SK-N-SH treated with all-trans-retinoic acid at 6 μM for 48 hours (cell line): ENCODE data around the gene SPC25.

ENCODE experiments used
- ATAC-seq: fragments of 200-7000 bp; cut with Tn5 transposase; 3 replicates; pipeline ENCODE4 v1.9.1; 2020; ENCODE audit warnings: mild to moderate bottlenecking, moderate library complexity
- BACH2 ChIP-seq: fragments of 250-450 bp; sonication (Bioruptor Pico); IDR thresholded peaks from 2 replicates; pipeline ENCODE4 v1.9.0; 2021; ENCODE audit warnings: mild to moderate bottlenecking, borderline replicate concordance
- CSDC2 ChIP-seq: fragments of 250-450 bp; sonication (Bioruptor Pico); IDR thresholded peaks from 2 replicates; pipeline ENCODE4 v1.5.0; 2020; ENCODE audit warnings: mild to moderate bottlenecking, moderate library complexity
- ESRRG ChIP-seq: fragments of 250-450 bp; sonication (Bioruptor Pico); IDR thresholded peaks from 2 replicates; pipeline ENCODE4 v1.6.1; 2021; ENCODE audit warnings: mild to moderate bottlenecking
- GLIS3 ChIP-seq: fragments of 250-450 bp; sonication (Bioruptor Pico); IDR thresholded peaks from 2 replicates; pipeline ENCODE4 v1.5.0; 2020; ENCODE audit warnings: mild to moderate bottlenecking, moderate library complexity
- ISL1 ChIP-seq: fragments of 250-450 bp; sonication (Bioruptor Pico); IDR thresholded peaks from 2 replicates; pipeline ENCODE4 v2.1.2; 2022; ENCODE audit warnings: mild to moderate bottlenecking, moderate library complexity
- OSR1 ChIP-seq: fragments of 250-450 bp; sonication (Bioruptor Pico); IDR thresholded peaks from 2 replicates; pipeline ENCODE4 v1.8.0; 2022; ENCODE audit warnings: moderate library complexity, mild to moderate bottlenecking, inconsistent platforms
- PATZ1 ChIP-seq: fragments of 250-450 bp; sonication (Bioruptor Pico); IDR thresholded peaks from 2 replicates; pipeline ENCODE4 v1.8.0; 2020; ENCODE audit warnings: mild to moderate bottlenecking, moderate library complexity, borderline replicate concordance
- PPARA ChIP-seq: fragments of 250-450 bp; sonication (Bioruptor Pico); IDR thresholded peaks from 2 replicates; pipeline ENCODE4 v1.5.0; 2020; ENCODE audit warnings: mild to moderate bottlenecking, borderline replicate concordance
- RARB ChIP-seq: fragments of 250-450 bp; sonication (Bioruptor Pico); IDR thresholded peaks from 2 replicates; pipeline ENCODE4 v1.8.0; 2021; ENCODE audit warnings: mild to moderate bottlenecking, moderate library complexity
- SNAI2 ChIP-seq: fragments of 250-450 bp; sonication (Bioruptor Pico); IDR thresholded peaks from 2 replicates; pipeline ENCODE4 v1.5.0; 2020; ENCODE audit warnings: mild to moderate bottlenecking, moderate library complexity
- TCF4 ChIP-seq: fragments of 250-450 bp; sonication (Bioruptor Pico); IDR thresholded peaks from 2 replicates; pipeline ENCODE4 v1.8.0; 2021; ENCODE audit warnings: mild to moderate bottlenecking, moderate library complexity, borderline replicate concordance
- TOX ChIP-seq: fragments of 250-450 bp; sonication (Bioruptor Pico); IDR thresholded peaks from 2 replicates; pipeline ENCODE4 v1.8.0; 2021; ENCODE audit warnings: mild to moderate bottlenecking, moderate library complexity, borderline replicate concordance
- ZFP3 ChIP-seq: fragments of 250-450 bp; sonication (Bioruptor Pico); IDR thresholded peaks from 2 replicates; pipeline ENCODE4 v1.5.0; 2020; ENCODE audit warnings: mild to moderate bottlenecking, moderate library complexity
- ZNF565 ChIP-seq: fragments of 450-650 bp; formaldehyde crosslinking; conservative IDR thresholded peaks from 2 replicates; pipeline ENCODE4 v1.5.0; 2020; ENCODE audit warnings: low read depth, mild to moderate bottlenecking, moderate library complexity
- ZNF8 ChIP-seq: fragments of 450-650 bp; formaldehyde crosslinking; IDR thresholded peaks from 2 replicates; pipeline ENCODE4 v1.5.0; 2020; ENCODE audit warnings: mild to moderate bottlenecking, moderate library complexity
- TF ChIP-seq, protein P1 (sequence below): fragments of 250-450 bp; sonication (Bioruptor Pico); IDR thresholded peaks from 2 replicates; pipeline ENCODE4 v1.5.0; 2020; ENCODE audit warnings: mild to moderate bottlenecking, moderate library complexity

SPC25 gene

DNA sequence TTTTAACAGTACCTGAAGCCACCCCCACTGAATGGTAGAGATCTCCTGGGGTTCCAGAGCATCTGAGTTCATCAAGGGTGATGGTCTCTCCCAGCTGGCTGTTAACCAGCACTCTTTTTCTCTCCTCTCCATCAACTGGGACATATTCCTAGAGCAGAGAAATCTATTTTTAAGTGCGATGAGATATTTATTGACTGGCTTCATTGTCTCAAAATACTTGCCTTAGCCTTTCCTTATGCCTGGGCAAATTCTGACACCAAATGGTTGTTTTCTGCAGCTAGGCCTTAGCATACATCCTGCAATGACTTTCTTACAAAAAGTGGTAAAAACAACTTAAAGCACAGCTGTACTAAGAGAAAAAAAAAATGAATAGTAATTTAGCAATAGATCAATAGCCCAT, 68.2 kb downstream of the SPC25 start:
- no peak for TF ChIP-seq GLIS3 (CRISPR knock-in tag)
- no peak for TF ChIP-seq SNAI2 (CRISPR knock-in tag)
- no peak for TF ChIP-seq ZFP3 (CRISPR knock-in tag)
- TF ChIP-seq PATZ1 (CRISPR knock-in tag), result no peak
- no peak for TF ChIP-seq PPARA (CRISPR knock-in tag)
- TF ChIP-seq BACH2 (CRISPR knock-in tag), result no peak
- TF ChIP-seq CSDC2 (CRISPR knock-in tag), result no peak
- TF ChIP-seq ZNF565 (CRISPR knock-in tag), result no peak
- TF ChIP-seq, protein P1, sequence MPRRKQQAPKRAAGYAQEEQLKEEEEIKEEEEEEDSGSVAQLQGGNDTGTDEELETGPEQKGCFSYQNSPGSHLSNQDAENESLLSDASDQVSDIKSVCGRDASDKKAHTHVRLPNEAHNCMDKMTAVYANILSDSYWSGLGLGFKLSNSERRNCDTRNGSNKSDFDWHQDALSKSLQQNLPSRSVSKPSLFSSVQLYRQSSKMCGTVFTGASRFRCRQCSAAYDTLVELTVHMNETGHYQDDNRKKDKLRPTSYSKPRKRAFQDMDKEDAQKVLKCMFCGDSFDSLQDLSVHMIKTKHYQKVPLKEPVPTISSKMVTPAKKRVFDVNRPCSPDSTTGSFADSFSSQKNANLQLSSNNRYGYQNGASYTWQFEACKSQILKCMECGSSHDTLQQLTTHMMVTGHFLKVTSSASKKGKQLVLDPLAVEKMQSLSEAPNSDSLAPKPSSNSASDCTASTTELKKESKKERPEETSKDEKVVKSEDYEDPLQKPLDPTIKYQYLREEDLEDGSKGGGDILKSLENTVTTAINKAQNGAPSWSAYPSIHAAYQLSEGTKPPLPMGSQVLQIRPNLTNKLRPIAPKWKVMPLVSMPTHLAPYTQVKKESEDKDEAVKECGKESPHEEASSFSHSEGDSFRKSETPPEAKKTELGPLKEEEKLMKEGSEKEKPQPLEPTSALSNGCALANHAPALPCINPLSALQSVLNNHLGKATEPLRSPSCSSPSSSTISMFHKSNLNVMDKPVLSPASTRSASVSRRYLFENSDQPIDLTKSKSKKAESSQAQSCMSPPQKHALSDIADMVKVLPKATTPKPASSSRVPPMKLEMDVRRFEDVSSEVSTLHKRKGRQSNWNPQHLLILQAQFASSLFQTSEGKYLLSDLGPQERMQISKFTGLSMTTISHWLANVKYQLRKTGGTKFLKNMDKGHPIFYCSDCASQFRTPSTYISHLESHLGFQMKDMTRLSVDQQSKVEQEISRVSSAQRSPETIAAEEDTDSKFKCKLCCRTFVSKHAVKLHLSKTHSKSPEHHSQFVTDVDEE (CRISPR knock-in tag), result no peak
- TF ChIP-seq ESRRG (CRISPR knock-in tag), result no peak
- no peak for ATAC-seq

DNA sequence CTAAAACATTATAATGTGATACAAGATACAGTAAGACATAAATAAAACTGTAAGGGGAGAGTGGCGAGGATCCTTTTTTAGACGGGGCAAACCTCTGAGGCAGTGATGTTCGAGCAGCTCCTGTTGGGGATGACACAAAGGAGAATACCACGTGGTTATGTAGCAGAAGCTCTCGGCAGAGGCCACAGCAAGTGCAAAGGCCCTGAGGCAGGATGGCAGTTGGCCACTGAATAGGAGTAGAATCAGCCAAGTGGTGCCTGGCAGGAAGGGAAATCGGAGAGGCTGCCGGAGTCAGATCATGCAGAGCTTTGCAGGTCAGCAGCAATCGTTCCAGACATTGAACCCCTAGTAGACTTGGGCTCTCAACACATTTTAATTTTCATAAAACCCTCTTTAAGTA, 68.7 kb downstream of the SPC25 start:
- no peak for TF ChIP-seq RARB (CRISPR knock-in tag)
- no peak for TF ChIP-seq ZNF8 (CRISPR knock-in tag)
- no peak for TF ChIP-seq CSDC2 (CRISPR knock-in tag)
- no peak for TF ChIP-seq TOX (CRISPR knock-in tag)
- no peak for TF ChIP-seq GLIS3 (CRISPR knock-in tag)
- TF ChIP-seq TCF4 (CRISPR knock-in tag), result no peak
- TF ChIP-seq PPARA (CRISPR knock-in tag), result no peak
- no peak for TF ChIP-seq PATZ1 (CRISPR knock-in tag)
- TF ChIP-seq OSR1, result no peak
- TF ChIP-seq, protein P1 (CRISPR knock-in tag), result no peak
- TF ChIP-seq ISL1 (CRISPR knock-in tag), result no peak
- TF ChIP-seq ZNF565 (CRISPR knock-in tag), result no peak
- no peak for TF ChIP-seq ESRRG (CRISPR knock-in tag)

More for the DNA sequence above, 68.7 kb downstream of the SPC25 start:
- no peak for ATAC-seq
